Non-pigmented ciliary epithelial cell (primary cell): ENCODE results near the gene CENPH.
"Not testable (repeated sequence)": the region's sequence is repeated elsewhere in the genome, so short reads cannot be mapped to it uniquely, and the experiment has no call there.

Experiments used
- DNase-seq: peaks from one replicate; pipeline ENCODE4 v3.0.0-alpha.2; 2010; ENCODE audit warnings: low read depth

The CENPH gene

DNA sequence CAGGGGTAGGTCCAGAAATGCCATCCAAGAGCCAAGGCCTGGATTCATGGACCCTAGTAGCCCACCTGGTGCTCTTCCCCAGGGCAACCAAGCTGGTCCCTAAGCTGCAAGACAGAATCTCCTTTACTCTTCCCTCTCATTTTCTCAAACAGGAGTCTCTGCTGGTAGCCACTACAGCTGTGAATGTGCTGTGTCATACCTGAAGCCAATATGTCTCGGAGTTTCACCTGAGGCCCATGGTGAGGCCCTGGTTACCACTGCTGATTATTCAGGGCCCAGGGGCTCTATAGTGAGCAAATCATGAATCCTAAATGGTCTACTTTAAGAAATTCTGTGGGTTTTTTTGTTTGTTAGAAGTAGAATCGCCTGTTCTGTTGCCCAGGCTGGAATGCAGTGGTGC is 61.2 kb downstream of the CENPH start:
- DNase-seq = no peak

DNA sequence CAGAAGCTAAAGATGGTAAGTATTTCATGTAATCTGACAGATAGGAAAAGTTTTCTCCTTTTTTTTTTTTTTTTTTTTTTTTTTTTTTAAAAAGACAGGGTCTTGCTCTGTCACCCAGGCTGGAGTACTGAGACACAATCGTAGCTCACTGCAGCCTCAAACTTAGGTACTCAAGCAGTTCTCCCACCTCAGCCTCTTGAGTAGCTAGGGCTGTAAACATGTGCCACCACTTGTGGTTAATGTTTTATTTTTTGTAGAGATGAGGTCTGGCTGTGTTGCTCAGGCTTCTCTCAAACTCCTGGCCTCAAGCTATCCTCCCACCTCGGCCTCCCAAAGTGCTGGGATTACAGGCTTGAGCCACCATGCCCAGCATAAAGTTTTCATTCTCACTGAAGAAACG is 63.1 kb downstream of the CENPH start:
- no peak for DNase-seq

DNA sequence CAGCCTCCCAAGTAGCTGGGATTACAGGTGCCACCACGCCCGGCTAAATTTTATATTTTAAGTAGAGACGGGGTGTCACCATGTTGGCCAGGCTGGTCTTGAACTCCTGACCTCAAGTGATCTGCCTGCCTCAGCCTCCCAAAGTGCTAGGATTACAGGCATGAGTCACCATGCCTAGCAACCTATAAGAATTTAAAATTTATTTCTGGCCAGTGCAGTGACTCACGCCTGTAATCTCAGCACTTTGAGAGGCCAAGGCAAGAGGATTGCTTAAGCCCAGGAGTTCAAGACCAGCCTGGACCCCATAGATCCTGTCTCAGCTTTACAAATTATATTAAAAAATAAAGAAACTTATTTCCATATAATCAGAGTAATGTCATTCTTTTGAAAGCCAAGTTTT is 66.6 kb downstream of the CENPH start:
- not testable (repeated sequence) for DNase-seq

DNA sequence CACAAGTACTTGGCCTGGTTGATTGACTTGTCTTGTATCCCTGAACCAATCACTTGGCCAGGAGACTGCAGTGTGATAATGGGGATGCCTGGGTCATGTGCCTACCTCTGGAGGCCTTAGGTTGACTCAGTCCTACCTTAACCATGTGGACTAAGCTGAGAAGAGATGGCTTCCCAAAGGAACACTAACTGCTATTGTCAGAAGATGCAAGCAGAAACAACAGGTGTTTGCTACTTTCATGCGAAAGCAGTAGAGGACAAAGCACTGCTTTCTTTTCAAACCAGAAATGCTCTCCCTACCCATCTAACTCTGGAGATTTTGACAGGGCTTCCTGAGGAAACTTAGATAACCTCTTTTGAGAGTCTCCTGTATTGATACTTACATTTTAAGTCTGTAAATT is 68.2 kb downstream of the CENPH start:
- no peak for DNase-seq
